ENCODE measurements around the gene KIF4B. TPM values are rescaled to one million over a fixed set of nuclear protein-coding genes. Genes with fewer than 3 reads are reported as not detected.

KIF4B gene
- polyA plus RNA-seq, 1 of the 3 experiments (the other 2 are of a cell fraction): 0.02 TPM

DNA sequence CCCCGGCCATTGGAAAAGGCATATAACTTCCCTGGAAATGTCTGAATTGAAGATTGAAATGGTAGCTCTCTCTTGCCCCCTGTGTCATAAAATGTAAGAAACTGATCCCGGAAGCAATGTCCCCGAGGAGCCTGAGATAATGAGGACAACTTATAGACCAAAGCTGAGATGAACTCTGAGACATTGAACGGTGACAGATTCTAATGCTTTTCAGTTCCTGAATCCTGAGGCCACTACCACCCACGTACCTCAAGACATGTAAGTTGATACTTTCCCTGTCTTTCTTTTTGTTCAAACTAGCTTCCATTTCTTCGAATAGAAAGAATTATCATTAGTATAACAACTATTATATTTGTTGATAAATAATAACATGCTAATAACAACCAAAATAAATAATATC is 51.0 kb downstream of the KIF4B start:
- ChIA-PET CTCF (no interaction called here), POLR2A (no interaction called here)
- Histone ChIP-seq H3K9me3 (no peaks in the 10 kb centered on the region), H3K27ac (ENCODE audit: low read depth in 2 of 2, low read length in 1 of 2) (no peak overlapping the region), H2AFZ (ENCODE audit: low read depth) (no peak overlapping the region), H3K27me3 (ENCODE audit: insufficient read depth) (no peaks in the 10 kb centered on the region), H3K4me3 (ENCODE audit: low read depth in 2 of 2, low read length in 1 of 2) (no peak overlapping the region), H3K9ac (no peak overlapping the region), H3K4me1 (ENCODE audit: control insufficient read depth in 1 of 2, insufficient read depth in 2 of 2, low read depth in 1 of 2, low read length in 1 of 2) (no peaks in the 10 kb centered on the region), H3K4me2 (no peak overlapping the region), H3K36me3 (replicated peaks in 1 of 2; ENCODE audit: control insufficient read depth in 1 of 2, insufficient read depth in 2 of 2, low read length in 1 of 2) (no peaks in the 10 kb centered on the region), H4K20me1 (ENCODE audit: insufficient read depth) (no peaks in the 10 kb centered on the region), H3F3A (replicated peaks; ENCODE audit: insufficient read depth) (no peaks in the 10 kb centered on the region), H3K9me2 (no peaks in the 10 kb centered on the region), H3K79me2 (ENCODE audit: insufficient read depth) (no peaks in the 10 kb centered on the region)
- no peak for TF ChIP-seq YY1 (IDR thresholded peaks at IDR 0.05; ENCODE audit: low read depth)
- no peak for TF ChIP-seq TAF1 (IDR thresholded peaks at IDR 0.05; ENCODE audit: borderline replicate concordance, low read depth, low read length)
- no peak for TF ChIP-seq GABPA (IDR thresholded peaks at IDR 0.05; ENCODE audit: low read depth)
- TF ChIP-seq, protein P1, sequence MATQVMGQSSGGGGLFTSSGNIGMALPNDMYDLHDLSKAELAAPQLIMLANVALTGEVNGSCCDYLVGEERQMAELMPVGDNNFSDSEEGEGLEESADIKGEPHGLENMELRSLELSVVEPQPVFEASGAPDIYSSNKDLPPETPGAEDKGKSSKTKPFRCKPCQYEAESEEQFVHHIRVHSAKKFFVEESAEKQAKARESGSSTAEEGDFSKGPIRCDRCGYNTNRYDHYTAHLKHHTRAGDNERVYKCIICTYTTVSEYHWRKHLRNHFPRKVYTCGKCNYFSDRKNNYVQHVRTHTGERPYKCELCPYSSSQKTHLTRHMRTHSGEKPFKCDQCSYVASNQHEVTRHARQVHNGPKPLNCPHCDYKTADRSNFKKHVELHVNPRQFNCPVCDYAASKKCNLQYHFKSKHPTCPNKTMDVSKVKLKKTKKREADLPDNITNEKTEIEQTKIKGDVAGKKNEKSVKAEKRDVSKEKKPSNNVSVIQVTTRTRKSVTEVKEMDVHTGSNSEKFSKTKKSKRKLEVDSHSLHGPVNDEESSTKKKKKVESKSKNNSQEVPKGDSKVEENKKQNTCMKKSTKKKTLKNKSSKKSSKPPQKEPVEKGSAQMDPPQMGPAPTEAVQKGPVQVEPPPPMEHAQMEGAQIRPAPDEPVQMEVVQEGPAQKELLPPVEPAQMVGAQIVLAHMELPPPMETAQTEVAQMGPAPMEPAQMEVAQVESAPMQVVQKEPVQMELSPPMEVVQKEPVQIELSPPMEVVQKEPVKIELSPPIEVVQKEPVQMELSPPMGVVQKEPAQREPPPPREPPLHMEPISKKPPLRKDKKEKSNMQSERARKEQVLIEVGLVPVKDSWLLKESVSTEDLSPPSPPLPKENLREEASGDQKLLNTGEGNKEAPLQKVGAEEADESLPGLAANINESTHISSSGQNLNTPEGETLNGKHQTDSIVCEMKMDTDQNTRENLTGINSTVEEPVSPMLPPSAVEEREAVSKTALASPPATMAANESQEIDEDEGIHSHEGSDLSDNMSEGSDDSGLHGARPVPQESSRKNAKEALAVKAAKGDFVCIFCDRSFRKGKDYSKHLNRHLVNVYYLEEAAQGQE (IDR thresholded peaks at IDR 0.05; ENCODE audit: low read depth, low read length): no peak
- no peak for TF ChIP-seq EP300 (IDR thresholded peaks at IDR 0.05; ENCODE audit: borderline replicate concordance in 1 of 2, low read depth in 1 of 2, low read length in 1 of 2)
- TF ChIP-seq, protein P2, sequence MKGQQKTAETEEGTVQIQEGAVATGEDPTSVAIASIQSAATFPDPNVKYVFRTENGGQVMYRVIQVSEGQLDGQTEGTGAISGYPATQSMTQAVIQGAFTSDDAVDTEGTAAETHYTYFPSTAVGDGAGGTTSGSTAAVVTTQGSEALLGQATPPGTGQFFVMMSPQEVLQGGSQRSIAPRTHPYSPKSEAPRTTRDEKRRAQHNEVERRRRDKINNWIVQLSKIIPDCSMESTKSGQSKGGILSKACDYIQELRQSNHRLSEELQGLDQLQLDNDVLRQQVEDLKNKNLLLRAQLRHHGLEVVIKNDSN (IDR thresholded peaks at IDR 0.05; ENCODE audit: borderline replicate concordance, low read depth): no peak
- TF ChIP-seq, protein P3, sequence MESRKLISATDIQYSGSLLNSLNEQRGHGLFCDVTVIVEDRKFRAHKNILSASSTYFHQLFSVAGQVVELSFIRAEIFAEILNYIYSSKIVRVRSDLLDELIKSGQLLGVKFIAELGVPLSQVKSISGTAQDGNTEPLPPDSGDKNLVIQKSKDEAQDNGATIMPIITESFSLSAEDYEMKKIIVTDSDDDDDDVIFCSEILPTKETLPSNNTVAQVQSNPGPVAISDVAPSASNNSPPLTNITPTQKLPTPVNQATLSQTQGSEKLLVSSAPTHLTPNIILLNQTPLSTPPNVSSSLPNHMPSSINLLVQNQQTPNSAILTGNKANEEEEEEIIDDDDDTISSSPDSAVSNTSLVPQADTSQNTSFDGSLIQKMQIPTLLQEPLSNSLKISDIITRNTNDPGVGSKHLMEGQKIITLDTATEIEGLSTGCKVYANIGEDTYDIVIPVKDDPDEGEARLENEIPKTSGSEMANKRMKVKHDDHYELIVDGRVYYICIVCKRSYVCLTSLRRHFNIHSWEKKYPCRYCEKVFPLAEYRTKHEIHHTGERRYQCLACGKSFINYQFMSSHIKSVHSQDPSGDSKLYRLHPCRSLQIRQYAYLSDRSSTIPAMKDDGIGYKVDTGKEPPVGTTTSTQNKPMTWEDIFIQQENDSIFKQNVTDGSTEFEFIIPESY (IDR thresholded peaks at IDR 0.05; ENCODE audit: borderline replicate concordance, low read depth): no peak
- no peak for TF ChIP-seq CHD2 (IDR thresholded peaks at IDR 0.05; ENCODE audit: low read length, partially characterized antibody)
- TF ChIP-seq NRF1 (IDR thresholded peaks at IDR 0.05; ENCODE audit: low read depth, low read length): no peak
- no peak for TF ChIP-seq RCOR1 (IDR thresholded peaks at IDR 0.05; ENCODE audit: low read length)
- no peak for TF ChIP-seq FOXM1 (IDR thresholded peaks at IDR 0.05; ENCODE audit: low read depth)
- TF ChIP-seq TCF12 (IDR thresholded peaks at IDR 0.05): no peak
- no peak for TF ChIP-seq EZH2phosphoT487 (IDR thresholded peaks at IDR 0.05; ENCODE audit: borderline replicate concordance, low read depth)
- TF ChIP-seq SIN3A (IDR thresholded peaks at IDR 0.05; ENCODE audit: borderline replicate concordance, low read depth, low read length): no peak
- no peak for TF ChIP-seq MEF2A (IDR thresholded peaks at IDR 0.05; ENCODE audit: borderline replicate concordance, low read depth)
- TF ChIP-seq, protein P4, sequence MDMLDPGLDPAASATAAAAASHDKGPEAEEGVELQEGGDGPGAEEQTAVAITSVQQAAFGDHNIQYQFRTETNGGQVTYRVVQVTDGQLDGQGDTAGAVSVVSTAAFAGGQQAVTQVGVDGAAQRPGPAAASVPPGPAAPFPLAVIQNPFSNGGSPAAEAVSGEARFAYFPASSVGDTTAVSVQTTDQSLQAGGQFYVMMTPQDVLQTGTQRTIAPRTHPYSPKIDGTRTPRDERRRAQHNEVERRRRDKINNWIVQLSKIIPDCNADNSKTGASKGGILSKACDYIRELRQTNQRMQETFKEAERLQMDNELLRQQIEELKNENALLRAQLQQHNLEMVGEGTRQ (IDR thresholded peaks at IDR 0.05; ENCODE audit: borderline replicate concordance, low read depth, low read length): no peak
- no peak for TF ChIP-seq RFX5 (IDR thresholded peaks at IDR 0.05; ENCODE audit: low read length)
- TF ChIP-seq TEAD4 (IDR thresholded peaks at IDR 0.05; ENCODE audit: borderline replicate concordance, insufficient read depth): no peak
- TF ChIP-seq, protein P5, sequence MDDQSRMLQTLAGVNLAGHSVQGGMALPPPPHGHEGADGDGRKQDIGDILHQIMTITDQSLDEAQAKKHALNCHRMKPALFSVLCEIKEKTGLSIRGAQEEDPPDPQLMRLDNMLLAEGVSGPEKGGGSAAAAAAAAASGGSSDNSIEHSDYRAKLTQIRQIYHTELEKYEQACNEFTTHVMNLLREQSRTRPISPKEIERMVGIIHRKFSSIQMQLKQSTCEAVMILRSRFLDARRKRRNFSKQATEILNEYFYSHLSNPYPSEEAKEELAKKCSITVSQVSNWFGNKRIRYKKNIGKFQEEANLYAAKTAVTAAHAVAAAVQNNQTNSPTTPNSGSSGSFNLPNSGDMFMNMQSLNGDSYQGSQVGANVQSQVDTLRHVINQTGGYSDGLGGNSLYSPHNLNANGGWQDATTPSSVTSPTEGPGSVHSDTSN (IDR thresholded peaks at IDR 0.05): no peak
- TF ChIP-seq, protein P6, sequence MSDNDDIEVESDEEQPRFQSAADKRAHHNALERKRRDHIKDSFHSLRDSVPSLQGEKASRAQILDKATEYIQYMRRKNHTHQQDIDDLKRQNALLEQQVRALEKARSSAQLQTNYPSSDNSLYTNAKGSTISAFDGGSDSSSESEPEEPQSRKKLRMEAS (IDR thresholded peaks at IDR 0.05; ENCODE audit: low read depth): no peak
- 19% methylated on average over 6 of the region's 6 CpGs for WGBS (ENCODE audit: low lambda C conversion rate)
- no peak for DNase-seq
